NCI-H1436 treated with DMSO at 0.1 percent for 48 hours (cell line): ENCODE data around the gene CERK.

Experiments used
- DNase-seq: peaks from one replicate; lab custom pipeline; 2025; lab: John Stamatoyannopoulos, UW

Gene CERK

DNA sequence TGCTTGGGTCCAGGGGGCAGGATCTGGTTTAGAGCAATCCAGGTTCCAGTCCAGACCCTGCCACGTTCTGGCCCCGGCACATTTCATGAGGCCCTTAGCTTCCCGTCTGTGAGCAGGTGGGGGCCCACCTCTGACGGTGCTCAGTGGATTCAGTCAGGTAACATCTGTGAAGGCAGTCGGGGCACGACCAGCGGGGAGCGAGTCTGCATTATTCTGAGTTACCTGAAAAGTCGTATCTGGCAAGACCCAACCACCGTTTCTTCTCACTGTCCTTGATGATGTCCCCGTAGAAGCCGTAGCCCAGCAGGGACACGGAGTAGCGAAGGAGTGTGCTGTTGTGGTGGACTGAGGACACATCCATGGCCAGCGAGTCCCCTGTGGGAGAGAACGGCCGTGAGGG, 39.0 kb downstream of the CERK start:
- no peak for DNase-seq

DNA sequence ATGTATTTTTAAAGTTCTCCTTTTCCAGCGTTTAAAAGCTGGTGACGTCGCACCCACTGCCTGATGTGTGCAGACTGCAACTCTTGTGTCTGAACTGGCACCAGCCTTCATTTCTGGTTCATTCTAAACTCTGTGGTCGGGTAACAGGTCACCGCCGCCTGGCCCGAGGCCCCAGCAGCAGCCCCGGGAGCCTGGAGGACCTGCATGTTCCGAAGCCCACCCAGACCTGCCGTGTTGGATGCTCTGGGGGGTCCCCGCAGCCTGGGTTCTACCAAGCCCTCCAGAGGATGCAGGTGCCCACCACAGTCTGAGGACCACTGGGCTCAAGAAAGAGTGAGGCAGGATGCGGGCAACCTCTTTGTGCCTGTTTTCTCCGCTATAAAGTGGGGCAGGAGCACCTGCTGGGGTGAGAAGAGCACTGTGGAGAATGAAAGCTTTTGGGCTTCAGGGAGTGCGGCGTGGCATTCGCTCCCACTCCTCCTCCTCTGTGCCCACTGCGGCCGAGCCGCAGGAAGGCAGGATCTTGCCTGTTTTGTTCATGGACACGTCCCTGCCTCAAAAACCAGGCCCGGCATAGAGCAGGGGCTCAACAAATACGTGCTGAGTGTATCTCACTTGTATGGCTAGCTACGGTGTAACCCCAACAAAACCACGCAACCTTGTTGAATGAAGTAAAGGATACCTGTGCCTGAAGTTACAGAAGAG, 40.1 kb downstream of the CERK start:
- DNase-seq: no peak

DNA sequence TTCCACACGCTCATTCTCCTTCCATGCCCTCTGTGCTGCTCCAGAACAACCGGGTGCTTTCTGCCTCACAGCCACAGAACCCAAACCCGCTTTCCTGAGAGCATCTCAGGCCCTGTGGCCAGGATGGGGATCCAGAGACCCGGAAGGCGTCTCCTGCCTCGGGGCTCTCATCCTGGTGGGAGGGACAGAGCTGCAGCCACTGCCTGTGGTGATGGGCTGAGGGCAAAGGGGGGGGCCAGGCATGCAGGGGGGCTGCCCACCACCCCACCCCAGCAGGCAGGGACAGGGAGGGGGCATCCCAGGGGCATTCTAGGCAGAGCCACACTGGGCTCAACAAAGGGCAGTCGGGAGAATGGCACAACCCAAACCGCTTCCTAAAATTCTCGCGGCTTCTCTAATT, 41.4 kb downstream of the CERK start:
- no peak for DNase-seq

DNA sequence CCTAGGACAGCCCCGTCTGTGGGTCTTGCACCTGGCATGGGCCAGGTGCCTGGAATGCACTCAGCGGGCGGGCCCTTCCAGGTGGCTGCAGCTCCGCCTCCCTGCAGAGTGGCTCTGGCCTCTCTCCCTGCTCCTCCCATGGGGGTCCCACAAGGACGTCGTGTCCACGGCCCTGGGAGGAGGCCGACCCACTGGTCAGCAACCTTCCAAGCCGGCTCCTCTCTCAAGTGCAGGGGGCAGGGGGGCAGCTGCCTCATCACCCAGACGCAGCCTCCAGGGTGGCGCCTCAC, 41.9 kb downstream of the CERK start:
- no peak for DNase-seq

DNA sequence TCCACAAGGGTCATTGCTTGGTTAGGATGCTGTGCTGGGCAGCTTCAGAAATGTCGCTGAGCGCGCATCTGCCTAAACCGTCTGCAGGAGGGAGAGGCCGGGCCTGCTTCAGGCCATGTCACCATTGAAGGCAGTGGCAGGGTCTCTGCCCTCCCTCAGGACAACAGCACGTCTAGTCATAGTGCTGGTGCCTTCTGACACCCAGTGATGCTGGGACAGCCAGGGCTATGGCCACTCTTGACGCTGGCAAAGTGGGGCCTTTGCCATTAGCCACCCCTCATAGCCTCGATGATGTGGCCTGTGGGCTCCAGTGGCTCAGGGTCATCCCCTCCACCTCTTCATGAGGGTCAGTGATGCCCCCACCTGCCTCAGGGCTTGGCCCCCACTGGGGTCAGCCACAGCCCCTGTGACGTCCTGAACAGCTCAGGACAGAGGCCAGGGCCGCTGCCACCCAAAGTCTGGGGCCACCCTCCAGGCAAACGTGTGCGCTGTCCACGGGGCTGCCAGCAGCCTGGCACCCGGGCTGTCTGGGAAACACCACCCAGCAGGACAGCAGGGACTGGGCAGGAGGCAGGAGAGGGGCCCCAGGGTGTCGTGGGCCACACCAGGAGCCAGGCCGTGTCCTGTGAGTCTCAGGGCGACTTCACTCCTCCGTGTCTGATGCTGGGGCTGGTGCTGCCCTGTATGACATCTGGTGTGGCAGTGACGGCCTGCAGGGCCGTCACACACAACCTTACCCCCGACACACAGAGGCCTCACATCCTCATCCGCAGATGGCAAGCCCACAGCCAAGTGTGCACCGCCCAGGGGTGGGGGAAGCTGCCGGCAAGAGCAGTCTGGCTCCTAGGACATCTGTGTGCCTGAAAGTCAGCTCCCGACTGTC, 42.5 kb downstream of the CERK start:
- no peak for DNase-seq

DNA sequence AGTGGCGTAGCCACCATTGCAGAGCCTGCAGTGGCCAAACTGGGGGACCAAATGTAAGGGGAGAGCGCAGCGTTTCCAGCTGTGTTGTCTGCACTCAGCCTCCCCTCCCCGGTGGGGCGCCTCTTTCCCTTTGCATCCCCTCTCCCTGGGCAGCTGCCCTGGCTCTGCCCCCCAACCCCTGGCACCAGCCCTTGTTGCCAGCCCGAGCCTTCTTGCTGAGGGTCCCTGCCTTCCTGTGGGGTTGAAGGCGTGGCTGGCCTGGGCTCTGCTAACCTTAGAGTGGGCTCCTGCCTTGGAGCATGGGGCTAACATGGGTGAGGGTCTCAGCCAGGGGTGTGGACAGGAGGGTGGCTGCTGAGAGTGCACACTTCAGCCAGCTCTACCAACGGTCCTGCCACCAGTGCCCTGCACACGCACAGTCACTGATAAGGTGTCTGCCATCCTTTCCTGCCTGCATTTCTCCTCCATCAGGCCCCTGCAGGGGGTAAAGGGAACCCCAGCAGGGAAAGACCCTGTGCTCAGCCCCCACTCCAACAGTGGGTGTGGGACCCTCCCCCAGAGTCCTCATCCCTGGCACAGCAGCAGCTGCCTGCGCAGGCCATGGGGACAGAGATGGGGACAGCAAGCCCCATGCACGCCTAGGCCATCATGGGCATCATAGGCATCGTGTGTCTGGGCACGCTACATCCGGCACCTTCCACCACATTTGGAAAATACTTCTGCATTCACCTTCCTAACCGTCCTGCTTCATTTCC, 43.5 kb downstream of the CERK start:
- DNase-seq: no peak

DNA sequence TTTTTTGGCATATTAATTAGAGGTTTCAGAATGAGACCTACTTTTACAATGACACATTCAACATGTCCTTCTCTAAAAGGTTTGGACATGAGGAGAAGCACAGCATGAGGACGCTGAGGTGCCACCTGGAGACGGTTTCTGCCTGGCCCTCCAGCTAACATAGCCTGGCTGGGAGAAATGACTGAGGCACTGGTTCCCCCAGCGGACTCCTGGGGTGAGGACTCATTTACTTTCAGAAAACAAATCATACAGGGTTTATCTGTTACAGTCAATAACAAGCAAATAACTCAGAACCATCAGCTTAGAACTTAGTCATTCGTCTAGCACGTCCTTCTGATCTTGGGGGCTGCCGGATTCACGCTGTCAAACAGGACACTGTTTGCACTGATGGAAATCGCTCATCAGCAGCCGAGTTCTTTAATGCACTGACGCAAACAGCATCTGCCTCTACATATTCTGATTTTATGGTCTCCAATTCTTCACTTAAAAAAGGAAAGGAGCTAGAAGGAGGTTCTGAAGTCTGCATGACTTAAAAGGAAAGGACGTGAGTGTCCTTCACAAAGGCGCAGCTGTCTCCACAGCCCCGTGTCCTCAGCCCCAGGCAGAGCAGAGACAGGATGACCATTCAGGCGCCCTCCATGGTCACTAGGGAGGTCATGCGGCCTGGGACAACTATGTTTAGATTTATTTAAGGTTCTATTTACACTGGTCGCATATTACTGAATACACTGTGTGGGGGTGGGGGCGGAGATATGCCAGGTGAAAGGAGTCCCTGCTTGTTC, 44.2 kb downstream of the CERK start:
- no peak for DNase-seq

DNA sequence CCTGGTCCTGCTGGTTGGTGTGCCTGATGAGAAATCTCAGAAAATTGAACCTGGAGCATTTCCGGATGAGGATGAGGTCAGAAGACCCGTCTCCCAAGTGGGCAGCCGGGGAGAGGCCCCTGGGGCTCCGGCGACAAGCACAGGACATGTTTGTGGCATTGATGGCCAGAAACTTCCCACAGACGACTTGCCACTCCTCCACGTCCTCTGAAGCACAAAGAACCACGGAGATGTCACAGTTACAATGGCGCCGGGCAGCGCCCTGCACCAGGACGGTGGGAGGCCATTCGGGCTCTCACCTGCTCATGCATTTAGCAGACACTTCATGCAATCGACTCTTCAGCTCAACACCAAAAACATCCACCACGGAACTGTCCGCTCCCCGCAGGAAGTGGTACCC, 46.5 kb downstream of the CERK start:
- no peak for DNase-seq

DNA sequence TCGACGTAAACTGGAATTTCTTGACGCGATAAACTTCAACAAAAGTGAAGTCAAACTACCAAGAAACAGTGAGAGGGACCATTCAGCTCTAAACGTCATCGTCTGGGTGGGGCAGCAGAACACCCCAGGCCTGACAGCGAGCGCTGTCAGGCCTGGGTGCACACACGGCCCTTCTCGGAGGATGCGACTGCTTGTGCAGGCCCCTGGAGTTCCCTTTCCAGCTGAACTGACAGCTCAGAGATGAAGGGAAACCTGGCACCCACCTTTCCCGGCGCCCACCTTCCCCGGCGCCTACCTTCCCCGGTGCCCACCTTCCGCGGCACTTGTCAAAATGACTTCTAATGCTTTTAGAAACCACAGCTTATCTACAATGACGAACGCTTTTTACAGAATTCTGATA, 47.9 kb downstream of the CERK start:
- DNase-seq: no peak

DNA sequence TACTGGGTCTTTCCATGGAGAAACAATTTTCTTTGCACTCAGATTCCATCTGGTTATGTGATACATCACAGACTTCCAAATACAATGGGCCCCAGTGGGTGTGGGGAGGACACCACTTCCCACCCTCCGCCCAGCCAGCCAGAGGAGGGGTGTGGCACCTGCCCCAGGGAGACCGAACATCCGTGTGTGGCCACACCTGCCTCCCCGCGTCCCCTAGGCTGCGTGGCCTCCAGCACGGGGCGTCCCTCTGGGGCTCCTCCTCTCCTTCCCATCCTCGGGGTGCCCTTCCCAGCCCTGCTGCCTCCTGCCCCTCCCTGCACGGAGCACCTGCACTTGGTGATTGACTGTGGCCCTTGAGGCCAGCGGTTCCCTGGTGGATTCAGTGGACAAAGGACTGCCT, 49.1 kb downstream of the CERK start:
- DNase-seq: no peak

DNA sequence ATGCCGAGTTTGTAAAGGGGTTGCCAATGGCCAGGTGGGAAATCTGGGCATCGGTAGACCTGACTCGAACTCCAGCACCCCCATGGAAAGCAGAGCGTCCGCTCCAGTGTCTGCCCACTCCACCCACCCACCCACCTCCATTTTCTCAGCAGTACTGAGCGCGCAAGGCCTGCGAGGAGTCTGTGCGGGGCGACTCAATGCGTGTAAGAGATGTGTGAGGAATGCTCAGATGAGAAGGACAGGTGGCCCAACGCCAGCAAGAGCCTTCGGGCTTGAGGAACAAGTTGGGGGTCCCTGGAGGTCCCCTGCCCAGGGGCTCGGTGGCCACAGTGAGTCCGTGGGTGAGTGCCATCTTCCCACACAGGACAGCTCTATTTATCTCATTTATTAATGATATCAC, 50.6 kb downstream of the CERK start:
- no peak for DNase-seq

DNA sequence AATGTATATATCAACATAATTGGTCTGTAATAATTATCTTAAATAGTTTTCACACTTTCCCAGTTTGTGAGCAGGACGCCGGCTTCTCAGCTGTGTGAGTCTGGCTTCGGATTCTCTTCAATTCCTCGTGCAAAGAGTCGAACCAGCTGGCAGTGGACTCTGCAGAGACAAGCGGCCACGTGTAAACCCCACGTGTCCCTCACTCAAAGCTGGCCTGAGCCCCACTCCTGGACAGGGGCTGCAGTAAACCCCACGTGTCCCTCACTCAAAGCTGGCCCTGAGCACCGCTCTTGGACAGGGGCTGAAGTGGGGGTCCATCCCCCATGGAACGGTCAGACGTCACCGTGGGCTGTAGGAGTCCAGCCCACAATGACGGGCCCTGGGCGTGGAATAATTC, 51.0 kb downstream of the CERK start:
- no peak for DNase-seq

DNA sequence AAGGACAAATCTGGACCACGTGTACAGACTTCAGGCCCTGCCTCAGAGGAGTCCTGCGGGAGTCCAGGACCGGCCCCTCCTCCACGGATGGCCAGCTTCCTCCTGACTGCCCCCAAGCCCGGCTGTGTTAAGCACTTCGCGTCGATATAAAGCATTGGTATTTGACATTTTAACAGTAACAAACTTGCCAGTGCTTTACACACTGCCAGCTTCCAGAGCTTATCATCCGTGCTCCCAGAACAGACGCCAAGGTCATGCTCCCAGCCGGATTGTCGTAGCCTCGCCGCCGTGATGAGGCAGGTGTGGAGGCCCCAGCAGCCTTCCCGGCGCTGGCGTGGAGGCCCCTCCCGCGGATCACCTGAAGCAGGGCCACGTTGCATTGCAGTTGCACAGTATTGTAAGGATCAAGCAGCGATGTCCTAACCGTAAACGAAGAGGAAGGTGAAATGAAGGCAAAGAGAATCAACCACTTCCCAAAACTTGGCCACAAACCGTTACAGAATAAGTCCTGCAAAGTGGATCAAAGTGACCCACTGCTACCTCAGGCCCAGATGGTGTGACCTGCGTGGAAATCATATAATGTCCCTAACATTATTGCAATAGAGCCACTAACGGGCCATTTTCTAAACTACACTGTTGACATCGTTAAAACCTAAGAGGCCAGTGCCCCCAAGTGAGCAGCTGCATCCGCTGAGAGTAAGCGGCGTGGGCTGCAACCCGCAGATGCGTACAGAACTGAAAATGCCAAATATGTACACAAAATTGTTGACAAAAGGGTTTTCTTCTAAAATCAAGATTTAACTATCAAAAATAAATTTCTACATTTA, 51.6 kb downstream of the CERK start:
- DNase-seq: no peak

DNA sequence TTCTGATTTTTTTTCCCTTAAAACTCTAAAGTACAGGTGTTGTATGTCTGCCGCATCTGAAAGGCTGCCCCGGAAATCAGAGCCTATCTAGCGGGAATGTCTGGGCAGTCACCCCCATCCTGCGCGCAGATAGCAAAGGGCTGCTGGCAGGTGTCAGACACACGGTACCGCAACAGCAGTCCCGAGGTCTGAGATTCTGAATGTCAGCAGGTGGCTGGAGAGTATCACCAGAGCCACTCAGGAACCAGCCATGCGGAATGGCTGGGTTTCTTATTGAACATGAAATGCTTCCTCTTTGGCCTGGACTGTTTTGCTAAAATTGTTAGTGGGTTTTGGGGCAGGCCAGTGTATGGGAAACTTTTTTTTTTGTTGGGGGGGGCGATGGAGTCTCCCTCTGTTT, 53.3 kb downstream of the CERK start:
- no peak for DNase-seq

DNA sequence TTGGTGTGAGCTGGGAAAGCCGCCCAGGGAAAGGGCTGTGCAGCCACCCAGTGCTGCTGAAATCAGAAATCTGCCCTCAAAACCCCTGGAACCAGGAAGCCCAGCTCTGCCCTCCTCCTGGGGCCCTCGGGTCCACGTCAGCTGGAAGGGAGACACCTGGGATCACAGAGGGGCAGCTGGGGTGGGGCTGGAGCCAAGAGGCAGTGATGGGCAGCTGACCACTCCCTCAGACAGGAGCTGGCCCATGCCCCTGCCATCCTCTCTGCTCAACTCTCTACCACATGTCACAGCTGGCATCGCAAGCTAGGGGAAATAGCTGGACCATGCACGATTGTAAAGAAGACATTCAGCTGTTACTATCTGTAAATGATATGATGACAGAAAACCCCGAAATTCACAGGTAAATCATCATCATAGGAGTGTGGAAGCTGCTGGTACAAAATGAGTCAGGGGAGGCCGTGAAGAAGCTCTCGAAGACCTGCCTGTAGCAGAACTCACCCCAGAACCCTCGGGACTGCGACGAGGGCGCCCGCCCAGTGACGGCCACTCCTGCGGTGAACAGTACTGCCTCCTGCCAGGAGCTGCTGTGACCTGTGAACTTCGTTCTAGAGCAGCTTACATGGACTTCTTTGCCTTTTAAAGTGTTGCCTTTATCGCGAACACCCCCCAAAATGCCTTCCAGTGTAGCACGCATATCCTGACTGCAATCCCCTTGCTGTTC, 55.9 kb downstream of the CERK start:
- no peak for DNase-seq

DNA sequence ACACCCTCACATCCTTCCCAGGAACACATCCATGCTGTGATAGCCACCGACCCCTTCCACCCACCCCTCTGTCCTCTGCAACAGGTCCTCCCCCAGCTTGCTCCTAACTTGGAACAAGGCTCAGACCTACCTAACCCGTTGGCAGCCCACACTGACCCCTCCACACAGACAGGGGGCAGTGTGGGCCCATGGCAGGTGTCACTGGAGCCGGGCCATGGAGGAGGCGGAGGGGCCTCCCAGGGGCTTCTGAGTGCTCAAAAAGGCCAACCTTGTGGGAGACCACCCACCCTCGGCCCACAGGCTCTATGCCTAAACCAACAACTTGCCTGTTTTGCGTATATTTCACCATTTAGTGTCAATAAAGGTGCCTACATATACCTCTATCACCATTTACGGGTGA, 57.0 kb downstream of the CERK start:
- no peak for DNase-seq

DNA sequence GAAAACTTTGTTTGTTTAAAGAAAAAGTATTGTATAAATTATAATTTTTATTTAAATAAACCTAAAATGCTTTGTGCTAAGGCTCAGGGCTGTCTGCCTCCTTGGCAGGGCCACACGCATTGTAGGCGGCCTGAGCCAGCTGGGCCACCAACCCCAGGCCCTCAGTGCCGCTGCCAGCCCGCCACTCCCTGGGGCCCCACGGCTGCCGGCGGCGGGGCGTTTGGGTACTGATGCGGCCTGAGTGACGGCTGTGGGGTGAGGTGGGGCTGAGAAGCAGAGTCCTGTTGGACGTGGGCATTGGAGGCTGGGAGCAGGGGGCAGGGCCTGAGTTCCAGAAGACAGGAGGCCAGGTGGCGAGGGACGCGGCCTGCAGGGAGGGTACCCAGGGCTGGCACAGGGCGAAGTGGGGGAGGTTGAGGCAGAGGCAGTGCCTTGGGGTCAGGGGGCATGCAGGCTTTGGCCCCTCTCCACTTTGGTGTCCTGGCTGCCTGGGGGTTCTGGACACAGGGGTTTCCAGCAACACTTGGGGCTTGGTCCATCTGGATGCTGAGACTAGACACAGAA, 58.3 kb downstream of the CERK start:
- no peak for DNase-seq

DNA sequence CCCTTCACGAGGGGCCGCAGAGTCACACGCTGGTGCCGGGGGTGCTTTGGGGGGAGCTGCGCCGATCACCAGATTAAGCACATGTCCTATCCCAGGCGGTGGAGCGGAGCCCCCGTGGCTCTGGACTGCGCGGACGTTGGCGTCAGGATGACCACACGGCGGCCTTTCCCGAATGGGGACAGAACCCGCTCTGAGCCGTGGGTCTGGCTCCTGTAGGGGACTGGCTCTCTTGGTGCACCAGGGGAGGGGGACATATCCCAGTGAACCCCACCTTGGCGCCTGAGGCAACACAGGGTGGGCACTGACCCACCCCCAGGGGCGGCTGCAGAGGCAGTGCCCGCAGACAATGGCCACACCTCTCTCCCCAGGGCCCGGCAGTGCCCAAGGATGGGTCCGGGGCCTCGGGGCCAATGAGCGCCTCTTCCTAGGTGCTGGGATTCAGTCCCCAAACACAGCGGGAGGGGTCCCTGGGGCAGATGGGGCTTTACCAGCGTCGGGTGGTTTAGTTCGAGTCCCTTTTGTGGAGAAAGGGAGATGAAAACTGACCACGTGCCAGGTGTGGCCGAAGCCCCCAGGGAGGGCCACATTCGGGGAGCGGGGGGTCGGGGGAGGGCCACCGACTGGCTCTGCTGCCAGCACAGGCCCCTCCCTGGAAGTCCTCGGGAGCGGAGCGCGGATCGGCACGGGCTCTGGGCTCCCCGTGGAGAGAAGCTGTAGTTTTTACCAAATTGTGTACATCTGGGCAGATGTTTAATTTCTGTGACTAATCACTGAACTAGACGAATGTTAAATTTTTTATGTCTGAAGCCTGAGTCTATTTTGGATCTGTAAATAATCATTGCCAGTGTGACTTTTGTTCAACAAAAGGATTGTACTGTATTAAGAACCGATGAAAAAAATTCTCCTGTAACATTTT, 59.0 kb downstream of the CERK start:
- DNase-seq: no peak

DNA sequence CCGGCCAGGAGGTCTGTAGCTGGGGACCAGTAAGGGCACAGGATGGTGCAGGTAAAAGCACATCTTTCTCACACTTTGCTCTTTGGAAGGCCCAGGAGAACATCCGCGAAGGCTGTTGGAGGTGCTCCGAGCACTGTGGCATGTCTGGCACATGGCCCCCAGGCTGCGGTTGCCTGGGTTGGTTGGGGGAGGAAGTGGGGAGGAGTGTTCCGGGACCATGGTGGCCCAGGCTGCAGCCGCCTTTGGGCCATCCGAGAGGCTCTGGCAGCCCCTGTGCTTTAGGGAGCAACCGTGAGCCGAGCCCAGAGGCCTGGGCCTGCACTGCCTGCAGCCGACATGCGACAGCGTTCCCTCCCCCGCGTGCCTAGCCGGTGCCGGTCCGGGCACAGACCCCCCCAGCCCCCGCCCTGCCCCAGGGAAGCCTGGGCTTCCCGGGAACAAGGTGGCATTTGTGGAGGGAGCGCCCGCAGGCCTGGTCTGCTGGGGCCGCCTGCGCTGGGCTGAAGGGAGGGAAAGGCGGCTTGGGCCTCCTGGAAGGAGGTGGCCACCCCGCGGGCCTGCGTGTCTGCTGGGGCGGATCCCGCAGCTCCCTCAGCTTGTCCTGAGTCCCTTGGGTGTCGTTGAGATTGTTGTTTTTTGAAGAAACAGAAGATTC, 59.9 kb downstream of the CERK start:
- no peak for DNase-seq
